Stimulated activated CD4-positive, alpha-beta T cell treated with anti-CD3 and anti-CD28 coated beads, Interleukin-12 subunit alpha, Interleukin-12 subunit beta, amount 100 ng/mL, for 4 hours (primary cell): Measurements from ENCODE around the gene CCDC144A.
"Not testable (repeated sequence)": the region's sequence is repeated elsewhere in the genome, so short reads cannot be mapped to it uniquely, and the experiment has no call there.

Experiments used
- DNase-seq: peaks from one replicate; pipeline ENCODE4 v3.0.0-alpha.2; 2020

The CCDC144A gene

GRCh38 chr17:16689731-16690281 is at the start of gene CCDC144A:
TSS of gene CCDC144A (plus strand) at chr17:16690241. CDS start at chr17:16690401, 160 bp downstream.
- peak; percentile 49 for DNase-seq

GRCh38 chr17:16649585-16649984 is 40.5 kb upstream of the CCDC144A start:
- no peak for DNase-seq

GRCh38 chr17:16652252-16652651 is 37.8 kb upstream of the CCDC144A start:
- DNase-seq, result no peak

- no peak for DNase-seq
Observed at GRCh38 chr17:16652847-16653366, 37.1 kb upstream of the CCDC144A start.

- peak; percentile 88 for DNase-seq
Observed at GRCh38 chr17:16653367-16654041, 36.5 kb upstream of the CCDC144A start, which contains the start of gene ZNF624. TSS of gene ZNF624 (minus strand) at chr17:16653850.

- no peak for DNase-seq
Observed at GRCh38 chr17:16661217-16661616, 28.8 kb upstream of the CCDC144A start.

- DNase-seq, result no peak
Observed at GRCh38 chr17:16662936-16663335, 27.1 kb upstream of the CCDC144A start.

GRCh38 chr17:16666553-16666906 is 23.5 kb upstream of the CCDC144A start:
- not testable (repeated sequence) for DNase-seq

GRCh38 chr17:16666907-16667636 is 23.0 kb upstream of the CCDC144A start:
- DNase-seq, result not testable (repeated sequence)

GRCh38 chr17:16676676-16677268 is 13.3 kb upstream of the CCDC144A start:
- DNase-seq, result no peak

- DNase-seq, result not testable (repeated sequence)
Observed at GRCh38 chr17:16683290-16684138, 6.5 kb upstream of the CCDC144A start.

GRCh38 chr17:16686019-16686418 is 4.0 kb upstream of the CCDC144A start:
- not testable (repeated sequence) for DNase-seq

- not testable (repeated sequence) for DNase-seq
Observed at GRCh38 chr17:16687151-16687550, 2.9 kb upstream of the CCDC144A start.

- DNase-seq, result not testable (repeated sequence)
Observed at GRCh38 chr17:16690447-16690846, 406 bp downstream of the CCDC144A start.

- DNase-seq, result not testable (repeated sequence)
Observed at GRCh38 chr17:16697603-16698002, 7.6 kb downstream of the CCDC144A start.

GRCh38 chr17:16745492-16746203 is 55.6 kb downstream of the CCDC144A start:
- DNase-seq, result not testable (repeated sequence)

- DNase-seq, result not testable (repeated sequence)
Observed at GRCh38 chr17:16746571-16746970, 56.5 kb downstream of the CCDC144A start.

- DNase-seq, result not testable (repeated sequence)
Observed at GRCh38 chr17:16750515-16750914, 60.5 kb downstream of the CCDC144A start.

- not testable (repeated sequence) for DNase-seq
Observed at GRCh38 chr17:16751224-16751923, 61.3 kb downstream of the CCDC144A start.

GRCh38 chr17:16751924-16752287 is 61.9 kb downstream of the CCDC144A start:
- not testable (repeated sequence) for DNase-seq

- not testable (repeated sequence) for DNase-seq
Observed at GRCh38 chr17:16757520-16757919, 67.5 kb downstream of the CCDC144A start.
